ENCODE data around the gene TRAPPC10. TPM values are rescaled to one million over a fixed set of nuclear protein-coding genes. Genes with fewer than 3 reads are reported as not detected.

TRAPPC10 gene
- total and polyA plus RNA-seq, 2 of the 8 experiments (the other 6 are each of a cell fraction or from before 2014, with no cell fraction given) = 18.5 to 29.8 TPM

- Histone ChIP-seq H3K79me2 (ENCODE audit: control insufficient read depth in 1 of 2, insufficient read depth in 2 of 2, low read length in 2 of 2) (no peaks in the 10 kb centered on the region; a peak in 1 of 4 replicates), H2BK20ac (ENCODE audit: low read length) (no peak overlapping the region), H2BK12ac (ENCODE audit: low read depth, low read length) (no peak overlapping the region), H4K5ac (ENCODE audit: insufficient read length, low read depth, low read length) (no peak overlapping the region), H2AK5ac (ENCODE audit: low read depth, low read length) (no peak overlapping the region), H2AFZ (ENCODE audit: low read length) (no peak overlapping the region), H3K9ac (replicated peaks in 1 of 4; ENCODE audit: extremely low read depth in 1 of 4, low read depth in 3 of 4, low read length in 3 of 4) (no peak overlapping the region), H4K8ac (ENCODE audit: extremely low read depth, insufficient read depth, low read length) (no peak overlapping the region), H2BK120ac (replicated peaks; ENCODE audit: low read depth, low read length) (no peak overlapping the region), H3K56ac (replicated peaks; ENCODE audit: insufficient read length, low read depth, low read length) (no peak overlapping the region), H3K18ac (ENCODE audit: extremely low read depth, low read length) (no peak overlapping the region), H3K9me3 (ENCODE audit: insufficient read depth in 2 of 2, low read depth in 1 of 2, low read length in 1 of 2) (no peaks in the 10 kb centered on the region), H3K79me1 (ENCODE audit: low read depth, low read length) (peaks cover 5% of the 10 kb centered on the region; the same call in 1 of the 2 replicates), H2BK5ac (ENCODE audit: low read depth, low read length) (no peak overlapping the region), H4K20me1 (replicated peaks in 1 of 2; ENCODE audit: control insufficient read depth in 1 of 2, insufficient read depth in 2 of 2, low read length in 2 of 2) (peaks cover 7 to 8% of the 10 kb centered on the region in 2 experiments), H3K27ac (ENCODE audit: low read depth, low read length) (no peak overlapping the region), H3K4me1 (replicated peaks in 1 of 4; ENCODE audit: control insufficient read depth in 3 of 4, insufficient read depth in 4 of 4, low read length in 3 of 4) (peaks cover 0 to 4% (median 0%) of the 10 kb centered on the region in 4 experiments; a peak in 2 of 7 replicates), H3K36me3 (ENCODE audit: control insufficient read depth in 2 of 4, insufficient read depth in 4 of 4, low read length in 3 of 4) (peaks cover 7 to 40% (median 12%) of the 10 kb centered on the region in 4 experiments), H3K4me2 (ENCODE audit: insufficient read depth in 1 of 2, low read depth in 2 of 2, low read length in 2 of 2) (no peak overlapping the region), H3K23ac (ENCODE audit: insufficient read length) (no peak overlapping the region), H2BK15ac (ENCODE audit: low read length) (no peak overlapping the region), H3K4ac (replicated peaks; ENCODE audit: insufficient read length, low read depth, low read length) (no peak overlapping the region), H3K14ac (ENCODE audit: insufficient read length) (no peak overlapping the region), H4K91ac (replicated peaks; ENCODE audit: insufficient read length, low read length) (no peak overlapping the region), H3K4me3 (ENCODE audit: extremely low read depth in 1 of 4, insufficient read depth in 2 of 4, low read depth in 3 of 4, low read length in 4 of 4) (no peak overlapping the region), H3K23me2 (ENCODE audit: low read depth, low read length) (no peaks in the 10 kb centered on the region), H3K27me3 (replicated peaks in 1 of 4; ENCODE audit: control insufficient read depth in 3 of 4, extremely low read depth in 1 of 4, insufficient read depth in 3 of 4, low read length in 3 of 4) (no peaks in the 10 kb centered on the region)
- FAIRE-seq (no peak), DNase-seq (ENCODE audit: low read depth in 1 of 2, low spot score in 2 of 2) (no peak)
- CTCF ChIA-PET (ENCODE audit: partially characterized antibody) = interaction anchor here (0.7 kb wide), 1 partner anchor 9 kb away, joined by 3 read pairs; no protein-coding TSS in a partner anchor
- 88% methylated on average over 5 of the region's 5 CpGs; no CpG with 5 or more reads in 1 of the 2 experiments for WGBS, 2 experiments (ENCODE audit: extremely low coverage in 1 of 2, insufficient coverage in 1 of 2, insufficient read length in 1 of 2, insufficient replicate concordance in 2 of 2, low coverage in 1 of 2, low lambda C conversion rate in 2 of 2, missing lambda C conversion rate in 1 of 2)
- POLR2A ChIA-PET (ENCODE audit: partially characterized antibody) = no interaction called here
- no peak for TF ChIP-seq TEAD4 (IDR thresholded peaks at IDR 0.05; ENCODE audit: low read depth, low read length)
- no peak for TF ChIP-seq RFX5 (IDR thresholded peaks at IDR 0.05; ENCODE audit: borderline replicate concordance, low read depth, low read length)
- TF ChIP-seq PHF8 (conservative IDR thresholded peaks at IDR 0.05; ENCODE audit: low read depth, low read length) = no peak
- no peak for TF ChIP-seq CREB1 (IDR thresholded peaks at IDR 0.05)
- TF ChIP-seq EZH2 (IDR thresholded peaks at IDR 0.05; ENCODE audit: low read depth, low read length, severe bottlenecking) = no peak
- no peak for TF ChIP-seq KDM5A (IDR thresholded peaks at IDR 0.05; ENCODE audit: low read length)
- TF ChIP-seq JUND (IDR thresholded peaks at IDR 0.05; ENCODE audit: low read length) = no peak
These were observed 64.2 kb downstream of the TRAPPC10 start for GRCh38 chr21:44076316-44076715.
